DND-41 (cell line): Measurements from ENCODE around the gene BZW2.

Source experiments
- EZH2 ChIP-seq: IDR thresholded peaks from 3 replicates; pipeline ENCODE4 v1.6.1; 2012; ENCODE audit warnings: borderline replicate concordance, low read depth, mild to moderate bottlenecking, moderate library complexity, low read length, inconsistent platforms; ENCODE audit not compliant: severe bottlenecking
- TF ChIP-seq, protein P1 (sequence below): IDR thresholded peaks from 2 replicates; pipeline ENCODE4 v1.5.1; 2012; ENCODE audit warnings: borderline replicate concordance, low read length, moderate library complexity, mild to moderate bottlenecking; ENCODE audit not compliant: poor library complexity, severe bottlenecking; ENCODE audit errors: extremely low read depth

DNA sequence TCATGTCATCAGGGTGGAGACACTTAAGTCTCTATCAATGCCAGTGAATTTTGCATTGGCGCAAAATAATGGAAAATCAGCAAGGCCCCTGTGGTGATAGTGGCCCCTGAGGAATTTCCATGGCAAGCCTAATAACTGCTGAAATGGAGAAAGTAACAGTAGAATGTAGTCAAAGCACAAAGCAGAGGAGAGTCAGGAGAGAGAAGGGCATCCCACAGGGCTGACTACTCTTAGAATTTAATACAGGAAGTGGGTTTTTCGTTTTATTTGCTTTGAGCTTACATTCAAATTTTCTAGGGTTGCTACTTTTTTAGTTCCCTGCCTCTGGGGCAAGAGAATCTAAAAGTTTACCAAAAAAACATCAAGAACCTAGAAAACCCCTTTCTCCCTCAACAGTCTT lies 39.0 kb downstream of the BZW2 start:
- TF ChIP-seq, protein P1, sequence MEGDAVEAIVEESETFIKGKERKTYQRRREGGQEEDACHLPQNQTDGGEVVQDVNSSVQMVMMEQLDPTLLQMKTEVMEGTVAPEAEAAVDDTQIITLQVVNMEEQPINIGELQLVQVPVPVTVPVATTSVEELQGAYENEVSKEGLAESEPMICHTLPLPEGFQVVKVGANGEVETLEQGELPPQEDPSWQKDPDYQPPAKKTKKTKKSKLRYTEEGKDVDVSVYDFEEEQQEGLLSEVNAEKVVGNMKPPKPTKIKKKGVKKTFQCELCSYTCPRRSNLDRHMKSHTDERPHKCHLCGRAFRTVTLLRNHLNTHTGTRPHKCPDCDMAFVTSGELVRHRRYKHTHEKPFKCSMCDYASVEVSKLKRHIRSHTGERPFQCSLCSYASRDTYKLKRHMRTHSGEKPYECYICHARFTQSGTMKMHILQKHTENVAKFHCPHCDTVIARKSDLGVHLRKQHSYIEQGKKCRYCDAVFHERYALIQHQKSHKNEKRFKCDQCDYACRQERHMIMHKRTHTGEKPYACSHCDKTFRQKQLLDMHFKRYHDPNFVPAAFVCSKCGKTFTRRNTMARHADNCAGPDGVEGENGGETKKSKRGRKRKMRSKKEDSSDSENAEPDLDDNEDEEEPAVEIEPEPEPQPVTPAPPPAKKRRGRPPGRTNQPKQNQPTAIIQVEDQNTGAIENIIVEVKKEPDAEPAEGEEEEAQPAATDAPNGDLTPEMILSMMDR: no peak
- no peak for TF ChIP-seq EZH2
